ENCODE data around the gene COL5A2.

COL5A2 gene

GRCh38 chr2:189178726-189179569, 613 bp downstream of the COL5A2 start:
- peak; percentile 30 for DNase-seq (ENCODE audit: low spot score)

GRCh38 chr2:189178054-189178453, 1.5 kb downstream of the COL5A2 start:
- DNase-seq (ENCODE audit: low spot score) = no peak

GRCh38 chr2:189177251-189177840, 2.2 kb downstream of the COL5A2 start:
- DNase-seq (ENCODE audit: low spot score) = no peak

GRCh38 chr2:189176516-189176915, 3.0 kb downstream of the COL5A2 start:
- no peak for DNase-seq (ENCODE audit: low spot score)

GRCh38 chr2:189175869-189176433, 3.6 kb downstream of the COL5A2 start:
- DNase-seq (ENCODE audit: low spot score) = no peak

- no peak for DNase-seq (ENCODE audit: low spot score)
Observed at GRCh38 chr2:189171956-189172609, 7.5 kb downstream of the COL5A2 start.

- no peak for DNase-seq (ENCODE audit: low spot score)
Observed at GRCh38 chr2:189168856-189169499, 10.6 kb downstream of the COL5A2 start.

GRCh38 chr2:189165656-189166380, 13.7 kb downstream of the COL5A2 start:
- no peak for DNase-seq (ENCODE audit: low spot score)

GRCh38 chr2:189164746-189165145, 14.8 kb downstream of the COL5A2 start:
- DNase-seq (ENCODE audit: low spot score) = peak; percentile 11

GRCh38 chr2:189163889-189164288, 15.7 kb downstream of the COL5A2 start:
- peak; percentile 24 for DNase-seq (ENCODE audit: low spot score)

GRCh38 chr2:189162566-189162965, 17.0 kb downstream of the COL5A2 start:
- no peak for DNase-seq (ENCODE audit: low spot score)

- DNase-seq (ENCODE audit: low spot score) = no peak
Observed at GRCh38 chr2:189161894-189162293, 17.7 kb downstream of the COL5A2 start.

- DNase-seq (ENCODE audit: low spot score) = no peak
Observed at GRCh38 chr2:189159717-189160116, 19.8 kb downstream of the COL5A2 start.

- no peak for DNase-seq (ENCODE audit: low spot score)
Observed at GRCh38 chr2:189159273-189159672, 20.3 kb downstream of the COL5A2 start.

- DNase-seq (ENCODE audit: low spot score) = no peak
Observed at GRCh38 chr2:189157939-189158338, 21.6 kb downstream of the COL5A2 start.

- no peak for DNase-seq (ENCODE audit: low spot score)
Observed at GRCh38 chr2:189157456-189157855, 22.1 kb downstream of the COL5A2 start.

GRCh38 chr2:189155795-189156194, 23.8 kb downstream of the COL5A2 start:
- DNase-seq (ENCODE audit: low spot score) = no peak

- no peak for DNase-seq (ENCODE audit: low spot score)
Observed at GRCh38 chr2:189153619-189154018, 25.9 kb downstream of the COL5A2 start.

GRCh38 chr2:189152483-189152882, 27.1 kb downstream of the COL5A2 start:
- DNase-seq (ENCODE audit: low spot score) = no peak

GRCh38 chr2:189151906-189152305, 27.7 kb downstream of the COL5A2 start:
- no peak for DNase-seq (ENCODE audit: low spot score)

GRCh38 chr2:189150033-189150432, 29.5 kb downstream of the COL5A2 start:
- peak; percentile 8 for DNase-seq (ENCODE audit: low spot score)

- no peak for DNase-seq (ENCODE audit: low spot score)
Observed at GRCh38 chr2:189147989-189148388, 31.6 kb downstream of the COL5A2 start.

All from AG08396 (cell line).